Anterior cingulate cortex (tissue), 58 donors: Measurements from ENCODE around the gene CCDC90B.
A peak's percentile ranks its signal among the peaks of the same experiment; 100 is the strongest.
"Not testable (repeated sequence)": the region's sequence is repeated elsewhere in the genome, so short reads cannot be mapped to it uniquely, and the experiment has no call there.

ENCODE experiments used
- DNase-seq, 58 donors: peaks; one replicate each; lab custom pipeline; 2025; lab: John Stamatoyannopoulos, UW

Gene CCDC90B

DNA sequence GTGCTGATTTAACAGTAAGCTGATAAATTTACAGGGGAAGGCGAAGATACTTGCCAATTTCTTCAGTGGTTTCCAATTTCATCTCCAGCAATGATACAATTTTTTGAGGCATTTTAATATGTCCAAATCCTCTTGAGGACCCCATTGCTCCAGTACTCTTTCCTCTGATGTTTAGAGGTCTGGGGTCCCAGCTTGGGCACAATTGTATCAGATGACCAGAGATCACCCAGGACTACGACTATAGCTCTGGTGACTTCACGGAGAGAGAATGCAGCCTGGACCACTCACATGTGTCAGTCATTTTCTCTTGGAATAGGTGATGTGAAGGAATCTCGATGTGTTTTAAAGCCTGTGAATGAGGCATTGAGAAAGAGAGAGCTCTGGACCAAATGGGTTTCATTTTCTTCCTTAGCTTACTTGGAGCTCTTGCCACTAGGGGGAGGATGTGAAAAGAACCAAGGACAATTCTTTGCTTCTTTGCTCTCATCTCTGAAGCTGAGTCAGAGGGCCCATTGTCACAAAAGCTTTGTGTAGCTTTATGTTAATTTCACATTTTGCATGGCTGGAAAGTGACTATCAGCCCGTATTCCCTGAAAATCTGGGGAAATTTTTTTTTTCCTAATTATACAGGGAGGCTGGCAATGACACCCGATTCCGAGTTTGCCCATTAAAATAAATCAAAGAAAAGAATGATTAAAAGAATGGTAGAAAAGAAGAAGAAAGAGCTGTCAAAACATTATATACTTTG, 6.7 kb upstream of the CCDC90B start:
- peak in 36 of 58 donors; percentile 4 to 75 (median 31) for DNase-seq

DNA sequence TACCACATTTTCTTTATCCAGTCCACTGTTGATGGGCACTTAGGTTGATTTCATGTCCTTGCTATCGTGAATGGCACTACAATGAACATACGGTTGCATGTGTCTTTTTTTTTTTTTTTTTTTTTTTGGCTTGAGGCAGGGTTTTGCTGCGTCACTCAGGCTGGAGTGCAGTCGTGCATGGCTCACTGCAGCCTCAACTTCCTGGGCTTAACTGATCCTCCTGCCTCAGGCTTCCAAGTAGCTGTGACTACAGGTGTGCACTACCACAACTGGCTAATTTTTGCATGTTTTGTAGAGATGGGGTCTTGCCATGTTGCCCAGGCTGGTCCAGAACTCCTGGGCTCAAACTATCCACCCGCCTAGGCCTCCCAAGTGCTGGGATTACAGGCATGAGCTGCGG, 1.5 kb upstream of the CCDC90B start:
- DNase-seq = no peak

DNA sequence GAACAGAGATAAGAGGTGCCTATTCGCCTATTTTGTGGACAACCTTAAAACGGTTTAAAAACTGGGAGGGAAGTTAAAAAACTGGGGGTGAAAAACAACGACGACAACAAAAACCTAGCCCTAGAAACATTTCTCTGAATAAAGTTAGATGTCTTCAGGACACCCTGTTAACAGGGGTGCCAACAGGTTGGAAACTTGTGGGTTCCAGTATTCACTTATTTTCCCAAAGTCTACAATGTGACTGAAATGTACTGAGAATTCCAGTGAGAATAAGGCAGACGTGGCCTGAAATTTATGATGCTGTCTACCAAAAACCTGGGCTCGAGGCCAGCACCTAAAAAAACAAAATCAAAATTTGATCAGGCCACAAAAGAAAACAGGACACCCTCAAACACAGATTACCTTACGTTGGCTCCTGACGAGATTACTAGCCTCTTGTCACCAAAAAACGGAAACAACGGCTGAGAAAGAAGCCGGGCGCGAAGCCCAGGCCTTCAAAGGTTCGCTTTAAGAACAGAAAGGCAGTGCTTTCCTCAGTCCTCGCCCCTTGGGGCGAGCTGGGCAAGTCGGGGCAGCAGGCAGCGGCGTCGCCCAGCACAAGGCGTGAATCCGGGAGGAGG, 906 bp downstream of the CCDC90B start:
- peak in 2 of 58 donors; percentile 51 to 52 for DNase-seq

DNA sequence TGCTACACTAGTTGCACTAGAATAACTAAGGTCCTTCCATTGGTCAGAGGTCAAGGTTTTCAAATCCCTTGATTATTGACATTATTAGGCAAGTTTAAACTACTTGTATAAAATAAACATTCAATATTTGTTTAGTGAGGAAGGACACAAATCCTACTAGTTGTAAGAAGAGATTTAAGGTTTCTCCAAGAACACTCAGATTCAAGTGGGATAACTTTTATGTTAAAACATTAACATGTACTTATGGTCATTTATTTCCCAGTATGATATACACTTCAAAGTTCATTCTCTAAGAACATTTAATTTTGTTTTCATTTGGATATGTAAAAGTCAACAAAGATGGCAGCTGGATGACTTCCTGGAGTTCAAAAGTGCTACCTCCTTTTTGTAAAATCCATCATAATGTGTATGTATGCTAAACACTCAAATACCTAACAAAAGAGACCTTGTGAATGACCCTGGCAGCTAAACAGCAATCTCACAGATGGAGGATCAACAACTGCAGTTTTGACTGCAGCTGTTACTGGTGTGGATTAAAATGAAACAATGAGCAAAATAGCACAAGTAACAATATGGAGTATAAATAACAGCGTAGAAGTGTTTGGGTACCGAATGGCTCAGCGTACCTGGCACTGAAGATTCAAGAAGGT, 1.5 kb downstream of the CCDC90B start:
- no peak for DNase-seq

DNA sequence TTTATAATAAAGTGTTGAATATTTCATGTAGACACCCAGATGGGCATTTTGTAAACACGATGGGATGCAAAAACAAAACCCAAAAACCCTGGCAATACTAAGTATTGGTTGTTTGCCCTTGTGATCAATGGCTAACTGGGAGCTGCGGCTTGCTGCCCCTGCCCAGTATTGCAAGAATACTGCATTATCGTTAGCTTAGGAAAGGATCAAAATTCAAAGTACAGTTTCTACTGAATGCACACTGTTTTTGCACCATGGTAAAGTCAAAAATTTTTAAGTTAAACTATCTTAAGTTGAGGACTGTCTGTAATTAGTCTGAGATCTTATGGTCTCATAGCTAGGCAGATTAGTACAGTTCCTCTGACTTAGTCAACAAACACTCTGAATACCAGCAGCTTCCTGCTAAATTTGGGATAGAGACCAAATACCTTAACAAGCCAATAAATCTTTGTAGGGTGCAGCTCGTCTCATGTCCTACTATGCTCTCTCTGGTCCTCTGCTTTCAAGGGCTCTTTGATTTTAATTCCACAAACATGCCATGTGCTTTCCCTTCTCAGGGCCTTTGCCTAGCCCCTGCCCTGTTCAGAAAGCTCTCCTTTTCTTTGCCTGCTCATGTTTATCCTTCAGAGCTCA, 4.0 kb downstream of the CCDC90B start:
- no peak for DNase-seq

DNA sequence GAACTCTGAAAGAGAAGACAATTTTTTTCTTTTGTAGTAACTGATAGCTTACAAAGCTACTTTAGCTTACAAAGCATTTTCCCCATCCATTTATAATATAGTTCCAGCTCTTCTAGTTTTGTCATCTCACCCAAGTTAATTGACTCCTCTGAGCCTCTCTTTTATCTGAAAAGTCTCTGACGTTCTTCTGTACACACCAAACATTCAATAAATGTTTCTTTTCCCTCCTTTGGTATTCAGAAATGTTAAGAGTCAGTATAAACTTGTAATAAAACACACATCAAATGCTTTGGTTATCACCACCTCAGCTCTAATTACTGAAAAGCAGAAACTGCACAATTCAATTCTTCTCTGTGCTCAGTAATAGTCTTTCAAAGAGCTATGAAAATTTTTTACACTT, 5.9 kb downstream of the CCDC90B start:
- no peak for DNase-seq

DNA sequence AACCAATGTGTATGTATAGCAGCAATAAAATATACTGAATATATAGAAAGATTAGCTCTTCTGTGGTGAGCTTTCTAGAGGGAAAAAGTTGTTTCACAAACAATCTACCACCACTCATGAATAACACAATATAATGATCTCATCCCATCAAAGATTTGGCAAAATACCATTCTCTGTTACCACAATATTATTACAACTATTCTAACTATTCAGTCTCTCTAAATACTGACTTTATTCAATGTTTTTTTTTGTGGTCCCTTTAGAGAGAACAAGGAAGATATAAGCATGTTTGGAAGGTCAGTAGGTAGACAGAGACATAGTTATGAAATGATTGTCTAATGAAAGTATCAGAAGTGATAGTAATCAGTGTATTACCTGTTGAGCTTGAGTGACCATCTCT, 7.8 kb downstream of the CCDC90B start:
- no peak for DNase-seq

DNA sequence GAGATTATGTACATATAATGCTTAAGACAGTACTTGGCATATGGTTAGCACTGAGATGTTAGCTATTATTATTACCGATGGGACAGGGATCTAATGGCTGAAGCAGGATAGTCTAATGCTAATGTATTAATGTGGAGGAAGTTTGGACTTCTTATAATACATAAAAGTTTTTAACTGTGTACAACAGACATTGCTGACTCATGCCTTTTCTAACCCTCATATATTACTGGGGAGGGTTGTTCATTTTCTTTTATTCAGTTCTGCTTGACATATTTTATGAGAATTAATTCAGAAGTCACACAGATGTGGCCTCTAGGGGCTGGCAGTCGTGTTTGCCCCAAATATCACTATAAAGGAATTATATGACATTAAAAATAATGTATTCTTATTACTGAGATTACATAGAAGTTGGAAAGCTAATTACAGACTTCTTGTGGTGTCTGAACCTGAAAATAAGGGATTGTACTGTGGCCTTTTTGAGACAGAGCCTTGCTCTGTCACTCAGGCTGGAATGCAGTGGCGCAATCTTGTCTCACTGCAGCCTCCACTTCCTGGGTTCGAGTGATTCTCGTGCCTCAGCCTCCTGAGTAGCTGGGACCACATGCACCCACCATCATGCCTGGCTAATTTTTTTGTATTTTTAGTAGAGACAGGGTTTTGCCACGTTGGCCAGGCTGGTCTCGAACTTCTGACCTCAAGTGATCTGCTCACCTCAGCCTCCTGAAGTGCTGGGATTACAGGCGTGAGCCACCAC, 10.1 kb downstream of the CCDC90B start:
- DNase-seq = no peak

DNA sequence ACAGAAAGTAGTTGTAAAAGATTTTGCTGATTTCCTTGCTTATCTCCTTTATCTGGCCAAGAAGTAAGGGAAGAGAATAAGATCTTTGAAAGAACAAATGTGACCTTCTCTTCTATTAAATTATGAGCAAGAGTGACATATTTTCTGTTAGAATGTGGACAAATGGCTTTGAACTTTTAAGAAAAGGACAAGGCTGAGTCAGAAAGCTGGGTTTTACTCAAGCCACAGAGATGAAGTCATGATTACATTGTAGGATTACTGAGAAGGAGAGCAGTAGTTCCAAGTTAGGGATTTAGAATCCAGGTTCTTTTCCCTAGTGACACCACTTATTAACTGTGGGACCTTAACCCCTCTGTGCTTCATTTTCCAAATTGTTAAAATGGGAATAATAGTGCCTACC, 13.5 kb downstream of the CCDC90B start:
- DNase-seq = no peak

DNA sequence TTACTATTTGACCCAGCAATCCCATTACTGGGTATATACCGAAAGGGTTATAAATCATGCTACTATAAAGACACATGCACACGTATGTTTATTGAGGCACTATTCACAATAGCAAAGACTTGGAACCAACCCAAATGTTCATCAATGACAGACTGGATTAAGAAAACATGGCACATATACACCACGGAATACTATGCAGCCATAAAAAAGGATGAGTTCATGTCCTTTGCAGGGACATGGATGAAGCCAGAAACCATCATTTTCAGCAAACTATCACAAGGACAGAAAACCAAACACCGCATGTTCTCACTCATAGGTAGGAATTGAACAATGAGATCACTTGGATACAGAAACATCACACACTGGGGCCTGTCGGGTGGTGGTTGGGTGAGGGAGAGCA, 14.4 kb downstream of the CCDC90B start:
- DNase-seq = not testable (repeated sequence)

DNA sequence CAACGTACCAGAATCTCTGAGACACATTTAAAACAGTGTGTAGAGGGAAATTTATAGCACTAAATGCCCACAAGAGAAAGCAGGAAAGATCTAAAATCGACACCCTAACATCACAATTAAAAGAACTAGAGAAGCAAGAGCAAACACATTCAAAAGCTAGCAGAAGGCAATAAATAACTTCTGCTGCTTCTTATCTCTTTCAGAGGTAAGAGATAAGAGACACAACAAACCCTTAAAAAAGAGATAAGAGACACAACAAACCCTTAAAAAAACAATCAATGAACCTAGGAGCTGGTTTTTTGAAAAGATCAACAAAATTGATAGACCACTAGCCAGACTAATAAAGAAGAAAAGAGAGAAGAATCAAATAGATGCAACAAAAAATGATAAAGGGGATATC, 17.1 kb downstream of the CCDC90B start:
- not testable (repeated sequence) for DNase-seq

DNA sequence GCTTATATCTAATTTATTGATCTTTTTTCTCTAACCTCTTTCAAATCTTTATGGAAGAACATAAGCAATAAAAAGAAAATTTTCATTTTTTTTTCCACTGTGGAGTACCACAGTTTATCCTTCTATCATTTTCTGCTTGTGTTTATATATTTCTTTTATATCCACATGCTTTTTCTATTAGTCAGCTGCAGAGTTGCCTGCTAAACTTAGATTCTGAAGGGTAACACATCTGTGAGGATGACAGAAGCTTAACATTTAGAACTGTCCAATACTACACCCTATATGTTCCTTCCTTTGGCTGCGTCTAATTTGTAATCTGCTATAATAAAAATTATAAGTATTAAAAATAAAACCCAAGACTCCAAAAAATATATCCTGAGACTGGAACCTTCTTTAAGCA, 20.8 kb downstream of the CCDC90B start:
- DNase-seq = no peak

DNA sequence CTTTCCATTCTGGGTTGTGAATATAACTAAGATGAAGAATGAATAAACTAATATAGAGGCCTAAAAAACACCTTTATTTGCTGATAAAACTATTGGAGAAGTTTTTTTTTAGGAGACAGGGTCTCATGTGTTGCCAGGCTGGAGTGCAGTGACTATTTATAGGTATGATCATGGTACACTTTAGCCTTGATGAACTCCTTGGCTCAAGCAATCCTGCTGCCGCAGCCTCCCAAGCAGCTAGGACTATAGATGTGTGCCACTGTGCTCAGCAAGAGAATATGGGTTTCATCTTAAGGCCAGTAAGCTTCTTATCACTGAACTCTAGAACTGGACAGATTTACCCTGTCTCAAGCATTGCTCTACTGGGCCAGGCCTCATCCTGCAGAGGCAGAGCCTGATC, 26.6 kb downstream of the CCDC90B start:
- DNase-seq = no peak

DNA sequence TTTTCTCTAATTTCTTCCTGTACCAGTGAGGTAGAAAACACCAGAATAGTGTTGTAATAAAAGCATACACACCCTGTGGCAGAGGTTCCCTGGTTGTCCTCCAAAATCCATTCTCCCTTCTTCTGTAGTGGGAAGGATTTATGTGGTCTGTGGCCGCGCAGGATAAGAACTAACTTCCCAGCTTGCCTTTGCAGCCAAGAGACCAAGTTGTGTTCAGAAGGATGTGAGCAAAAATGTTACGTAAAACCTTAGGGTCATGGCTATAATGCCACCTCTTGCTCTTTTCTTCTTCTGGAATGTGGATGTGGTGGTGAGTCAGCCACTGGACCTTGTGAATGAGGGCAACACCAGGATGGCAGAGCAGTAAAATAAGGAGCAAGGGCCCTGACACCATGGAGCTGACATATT, 28.4 kb downstream of the CCDC90B start:
- no peak for DNase-seq

DNA sequence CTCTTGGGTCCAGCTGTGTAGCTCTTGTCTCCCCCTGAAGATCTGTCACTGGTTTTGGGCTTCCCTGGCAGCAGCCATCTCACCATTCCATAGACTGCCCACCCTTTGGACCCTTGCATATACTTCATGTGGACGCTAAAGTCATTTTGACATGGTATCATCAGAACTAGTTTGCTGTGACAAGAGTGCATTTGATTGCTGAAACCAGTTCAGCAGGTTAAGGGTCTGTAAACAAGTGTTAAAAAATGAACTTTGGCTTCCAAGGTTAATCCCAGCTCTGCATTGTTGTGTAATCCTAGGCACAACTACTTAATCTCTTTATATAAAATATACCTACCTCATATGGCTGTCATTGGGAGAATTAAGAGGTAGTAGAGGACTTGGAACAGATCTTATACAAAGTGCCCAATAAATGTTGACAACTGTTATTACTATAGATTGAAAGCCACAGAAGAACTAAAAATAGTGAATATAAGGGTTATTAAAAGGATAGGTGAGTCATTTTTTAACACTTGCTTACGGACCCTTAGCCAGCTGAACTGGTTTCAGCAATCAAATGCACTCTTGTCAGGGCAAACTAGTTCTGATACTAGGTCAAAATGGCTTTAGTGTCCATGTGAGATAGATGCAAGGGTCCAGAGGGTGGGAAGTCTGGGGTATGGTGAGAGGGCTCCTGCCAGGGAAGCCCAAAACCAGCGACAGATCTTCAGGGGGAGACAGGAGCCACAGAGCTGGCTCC, 29.4 kb downstream of the CCDC90B start:
- DNase-seq = no peak

DNA sequence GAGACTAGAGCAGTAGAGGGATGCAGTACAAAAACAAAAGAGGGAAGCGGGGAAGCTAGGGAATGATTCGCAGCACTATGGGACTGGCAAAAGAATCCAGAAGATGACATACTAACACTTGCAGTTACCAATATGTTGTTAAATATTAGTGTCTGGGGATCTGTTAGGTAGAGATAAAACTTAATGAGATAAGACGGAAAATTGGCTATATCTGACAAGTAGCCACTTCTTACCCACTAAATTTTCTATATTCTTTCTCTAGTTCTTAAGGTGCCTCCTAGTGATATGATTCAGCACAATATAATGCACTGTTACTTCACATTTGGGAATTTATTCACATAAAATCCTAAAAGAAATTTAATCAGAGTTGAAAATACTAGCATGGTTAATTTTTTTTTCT, 30.8 kb downstream of the CCDC90B start:
- no peak for DNase-seq

DNA sequence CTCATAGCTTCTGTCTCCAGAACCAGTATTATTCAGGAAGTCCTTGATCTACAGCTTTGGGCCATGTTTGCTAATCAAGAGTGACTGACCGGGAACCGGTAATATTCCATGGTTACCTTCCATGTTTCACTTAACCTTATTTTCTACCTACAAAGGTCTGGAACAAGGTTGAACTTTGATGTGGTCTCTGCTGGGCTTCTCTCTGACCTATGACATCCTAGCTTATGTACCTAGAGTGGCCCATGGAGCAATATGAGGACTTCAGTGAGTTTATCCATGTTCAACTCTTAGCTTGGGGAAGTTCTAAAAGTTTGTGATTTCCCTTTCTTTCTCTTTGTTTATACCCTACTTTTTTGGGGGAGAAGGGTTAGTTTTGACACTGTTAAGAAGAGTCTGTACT, 33.2 kb downstream of the CCDC90B start:
- no peak for DNase-seq

DNA sequence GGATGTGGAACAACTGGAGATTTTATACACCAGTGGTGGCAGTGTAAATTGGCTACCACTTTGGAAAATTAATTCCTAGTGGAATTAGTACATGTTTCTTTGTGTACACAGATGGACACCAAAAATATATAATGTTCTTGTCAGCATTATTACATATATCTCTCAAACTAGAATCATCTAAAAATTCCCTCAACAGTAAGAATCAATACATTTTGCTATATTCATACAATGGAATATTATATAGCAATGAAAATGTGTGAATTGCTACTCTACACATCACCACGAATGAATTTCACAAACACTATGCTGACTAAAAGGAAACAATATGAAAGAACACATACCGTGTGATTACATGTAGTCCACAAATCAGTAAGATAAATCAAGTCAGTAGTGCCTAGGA, 33.9 kb downstream of the CCDC90B start:
- no peak for DNase-seq

DNA sequence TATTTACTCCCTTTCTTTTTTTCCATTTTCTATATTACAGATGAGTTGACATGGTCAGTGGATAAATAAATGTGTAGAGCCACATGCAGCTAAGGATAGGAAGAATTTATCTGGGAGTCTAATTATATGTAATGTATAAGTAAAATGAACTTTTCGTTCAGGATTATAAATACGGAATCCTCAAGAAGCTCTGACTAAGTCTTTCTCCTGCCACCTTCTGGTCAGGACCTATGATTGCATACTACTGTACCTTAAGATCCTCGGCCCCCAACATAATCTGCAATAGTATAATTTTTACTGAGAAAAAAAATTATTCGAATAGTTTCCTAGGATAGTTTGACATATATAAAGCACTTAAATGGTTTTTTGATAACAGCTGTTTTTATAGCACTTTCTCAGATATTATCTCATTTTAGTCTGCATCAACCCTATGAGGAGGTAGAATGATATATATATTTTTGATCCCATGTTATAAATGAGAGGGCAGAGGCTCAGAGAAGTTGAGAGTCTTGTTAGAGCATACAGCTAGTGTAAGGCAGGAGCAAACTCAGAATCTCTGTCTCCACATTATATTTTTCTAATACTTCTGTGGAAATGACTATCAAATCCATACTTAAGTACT, 36.1 kb downstream of the CCDC90B start:
- DNase-seq = peak in 3 of 58 donors; percentile 2 to 4 (median 3)
